ENCODE results near the gene GRIK2. TPM values are rescaled to one million over a fixed set of nuclear protein-coding genes. Genes with fewer than 3 reads are reported as not detected.

GRIK2 gene
- total RNA-seq, 4 donors from 2014 or later = 0.30 to 4.1 (median 1.3) TPM

DNA sequence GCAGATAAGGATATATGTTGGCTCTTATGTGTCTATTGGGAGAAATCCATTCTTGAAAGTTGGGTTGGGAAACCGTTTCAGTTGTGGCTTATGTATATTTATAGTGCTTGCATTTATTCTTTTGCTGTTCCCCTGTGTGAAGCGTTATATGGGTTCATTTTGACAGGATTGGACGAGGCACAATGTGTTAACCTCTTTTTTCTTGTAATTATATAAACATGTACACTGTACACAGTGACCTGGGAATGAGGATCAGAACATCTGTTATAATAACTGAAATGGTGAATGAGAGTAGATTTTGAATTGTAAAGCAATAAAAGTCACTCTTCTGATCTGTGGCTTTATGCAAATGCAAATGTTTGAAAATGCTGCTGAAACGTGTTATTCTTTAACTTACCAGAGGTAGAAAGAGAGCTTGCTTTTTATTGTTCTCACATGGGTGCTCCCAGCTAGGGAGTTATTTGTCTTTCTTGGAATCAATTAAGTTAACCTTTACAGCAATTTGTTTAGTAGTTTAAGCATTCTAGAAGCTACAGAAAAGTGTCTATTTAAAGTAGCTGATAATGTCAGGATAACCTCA, 213.7 kb downstream of the GRIK2 start:
- no peak for DNase-seq (ENCODE audit: low spot score in 2 of 2)
- Histone ChIP-seq H3K36me3 (no peaks in the 10 kb centered on the region), H3K4me3 (no peak overlapping the region), H3K27ac (no peak overlapping the region), H3K27me3 (no peaks in the 10 kb centered on the region), H3K9me3 (no peaks in the 10 kb centered on the region), H3K4me1 (no peaks in the 10 kb centered on the region)
- TF ChIP-seq EP300 (IDR thresholded peaks at IDR 0.05) = no peak
- no peak for TF ChIP-seq POLR2AphosphoS5 (IDR thresholded peaks at IDR 0.05)
- no peak for TF ChIP-seq POLR2A (IDR thresholded peaks at IDR 0.05)
- TF ChIP-seq, protein P1, sequence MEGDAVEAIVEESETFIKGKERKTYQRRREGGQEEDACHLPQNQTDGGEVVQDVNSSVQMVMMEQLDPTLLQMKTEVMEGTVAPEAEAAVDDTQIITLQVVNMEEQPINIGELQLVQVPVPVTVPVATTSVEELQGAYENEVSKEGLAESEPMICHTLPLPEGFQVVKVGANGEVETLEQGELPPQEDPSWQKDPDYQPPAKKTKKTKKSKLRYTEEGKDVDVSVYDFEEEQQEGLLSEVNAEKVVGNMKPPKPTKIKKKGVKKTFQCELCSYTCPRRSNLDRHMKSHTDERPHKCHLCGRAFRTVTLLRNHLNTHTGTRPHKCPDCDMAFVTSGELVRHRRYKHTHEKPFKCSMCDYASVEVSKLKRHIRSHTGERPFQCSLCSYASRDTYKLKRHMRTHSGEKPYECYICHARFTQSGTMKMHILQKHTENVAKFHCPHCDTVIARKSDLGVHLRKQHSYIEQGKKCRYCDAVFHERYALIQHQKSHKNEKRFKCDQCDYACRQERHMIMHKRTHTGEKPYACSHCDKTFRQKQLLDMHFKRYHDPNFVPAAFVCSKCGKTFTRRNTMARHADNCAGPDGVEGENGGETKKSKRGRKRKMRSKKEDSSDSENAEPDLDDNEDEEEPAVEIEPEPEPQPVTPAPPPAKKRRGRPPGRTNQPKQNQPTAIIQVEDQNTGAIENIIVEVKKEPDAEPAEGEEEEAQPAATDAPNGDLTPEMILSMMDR (IDR thresholded peaks at IDR 0.05) = no peak
- 53% methylated on average over 4 of the region's 4 CpGs for WGBS

DNA sequence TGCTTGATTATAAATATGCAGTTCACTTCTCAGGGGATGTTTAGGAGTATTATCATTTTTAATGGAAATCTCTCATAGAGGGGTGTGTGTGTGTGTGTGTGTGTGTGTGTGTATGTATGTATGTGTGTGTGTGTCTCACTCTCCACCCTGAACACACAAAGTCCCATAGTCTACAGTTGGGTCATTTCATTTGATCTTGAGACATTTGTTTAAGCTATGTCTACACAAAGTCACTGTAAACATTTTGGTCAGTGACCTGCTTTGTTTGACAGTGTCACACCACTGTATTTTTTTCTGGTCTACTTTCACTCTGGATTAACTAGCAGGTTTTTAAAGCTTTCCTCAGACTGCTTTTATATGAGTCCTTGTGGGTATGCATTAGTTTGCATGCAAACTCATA, 215.2 kb downstream of the GRIK2 start:
- no peaks in the 10 kb centered on the region for H3K9me3 ChIP-seq
- TF ChIP-seq POLR2AphosphoS5 (IDR thresholded peaks at IDR 0.05) = no peak
- TF ChIP-seq, protein P1 (IDR thresholded peaks at IDR 0.05) = no peak
- TF ChIP-seq POLR2A (IDR thresholded peaks at IDR 0.05) = no peak
- TF ChIP-seq EP300 (IDR thresholded peaks at IDR 0.05) = no peak
- no peaks in the 10 kb centered on the region for H3K27me3 ChIP-seq
- no peak for DNase-seq (ENCODE audit: low spot score in 2 of 2)
- H3K4me3 ChIP-seq = no peak overlapping the region
- H3K27ac ChIP-seq = no peak overlapping the region
- no peaks in the 10 kb centered on the region for H3K4me1 ChIP-seq
- H3K36me3 ChIP-seq = no peaks in the 10 kb centered on the region

DNA sequence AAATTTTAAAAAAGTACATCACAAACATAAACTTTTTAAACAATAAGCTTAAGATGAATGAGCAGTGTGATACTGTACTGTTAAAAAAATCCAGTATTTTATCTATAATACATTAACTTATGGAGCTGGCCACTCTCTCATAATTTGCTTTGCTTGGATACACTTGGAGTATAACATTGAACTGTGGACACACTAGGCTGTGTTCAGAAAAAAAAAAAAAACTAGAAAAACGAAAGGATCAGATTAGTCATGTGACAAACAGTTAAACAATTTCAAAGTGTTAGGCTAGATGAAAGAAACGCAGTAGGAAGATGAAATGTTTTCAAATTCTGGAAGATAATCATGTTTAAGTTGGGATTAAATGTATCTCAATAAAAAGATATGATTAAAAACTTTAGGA, 220.0 kb downstream of the GRIK2 start:
- WGBS = 67% methylated on average over 2 of the region's 2 CpGs
- no peak overlapping the region for H3K27ac ChIP-seq
- TF ChIP-seq, protein P1 (IDR thresholded peaks at IDR 0.05) = no peak
- no peak for TF ChIP-seq POLR2AphosphoS5 (IDR thresholded peaks at IDR 0.05)
- TF ChIP-seq EP300 (IDR thresholded peaks at IDR 0.05) = no peak
- TF ChIP-seq POLR2A (IDR thresholded peaks at IDR 0.05) = no peak
- no peak for DNase-seq (ENCODE audit: low spot score in 2 of 2)
- H3K4me3 ChIP-seq = no peak overlapping the region
- no peaks in the 10 kb centered on the region for H3K9me3 ChIP-seq
- H3K36me3 ChIP-seq = no peaks in the 10 kb centered on the region
- no peaks in the 10 kb centered on the region for H3K27me3 ChIP-seq
- H3K4me1 ChIP-seq = no peaks in the 10 kb centered on the region

DNA sequence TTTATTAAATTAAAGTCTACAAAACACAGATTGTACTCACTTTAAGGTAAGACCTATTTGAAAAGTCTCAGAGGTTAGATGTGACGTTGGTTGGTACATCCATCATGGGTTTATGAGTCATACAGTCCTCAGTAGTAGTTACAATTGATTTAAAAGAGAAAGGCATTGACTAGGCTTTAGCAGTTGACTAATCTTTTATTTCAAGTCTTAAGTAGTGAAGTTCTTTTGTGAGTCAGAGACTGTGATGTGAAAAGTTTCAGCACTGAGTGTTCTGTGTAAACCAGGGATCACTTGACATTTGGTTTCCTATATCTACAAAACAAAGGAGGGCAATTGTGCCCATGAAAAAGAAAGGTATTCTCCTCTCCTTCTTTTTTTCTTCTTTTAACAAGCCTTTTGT, 221.3 kb downstream of the GRIK2 start:
- Histone ChIP-seq H3K27ac (no peak overlapping the region), H3K27me3 (no peaks in the 10 kb centered on the region), H3K36me3 (no peaks in the 10 kb centered on the region), H3K4me3 (no peak overlapping the region), H3K9me3 (no peaks in the 10 kb centered on the region), H3K4me1 (no peaks in the 10 kb centered on the region)
- WGBS = 46% methylated on average over 1 of the region's 1 CpG
- no peak for DNase-seq (ENCODE audit: low spot score in 2 of 2)
- TF ChIP-seq POLR2AphosphoS5 (IDR thresholded peaks at IDR 0.05) = no peak
- TF ChIP-seq, protein P1 (IDR thresholded peaks at IDR 0.05) = no peak
- TF ChIP-seq POLR2A (IDR thresholded peaks at IDR 0.05) = no peak
- no peak for TF ChIP-seq EP300 (IDR thresholded peaks at IDR 0.05)

DNA sequence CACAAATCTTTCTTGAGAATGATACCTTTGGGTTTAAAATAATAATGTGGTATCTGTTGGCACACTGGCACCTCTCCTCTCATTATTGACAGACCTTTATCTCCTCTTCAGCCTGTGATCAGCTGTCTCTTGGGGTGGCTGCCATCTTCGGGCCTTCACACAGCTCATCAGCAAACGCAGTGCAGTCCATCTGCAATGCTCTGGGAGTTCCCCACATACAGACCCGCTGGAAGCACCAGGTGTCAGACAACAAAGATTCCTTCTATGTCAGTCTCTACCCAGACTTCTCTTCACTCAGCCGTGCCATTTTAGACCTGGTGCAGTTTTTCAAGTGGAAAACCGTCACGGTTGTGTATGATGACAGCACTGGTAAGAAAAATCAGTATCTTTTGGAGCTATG, 232.8 kb downstream of the GRIK2 start:
- 80% methylated on average over 6 of the region's 6 CpGs for WGBS
- no peaks in the 10 kb centered on the region for H3K4me1 ChIP-seq

More for the DNA sequence above, 232.8 kb downstream of the GRIK2 start:
- H3K4me3 ChIP-seq = no peak overlapping the region
- H3K36me3 ChIP-seq = no peaks in the 10 kb centered on the region
- no peak for TF ChIP-seq POLR2A (IDR thresholded peaks at IDR 0.05)
- TF ChIP-seq POLR2AphosphoS5 (IDR thresholded peaks at IDR 0.05) = no peak
- TF ChIP-seq, protein P1 (IDR thresholded peaks at IDR 0.05) = no peak
- TF ChIP-seq EP300 (IDR thresholded peaks at IDR 0.05) = no peak
- no peaks in the 10 kb centered on the region for H3K9me3 ChIP-seq
- no peaks in the 10 kb centered on the region for H3K27me3 ChIP-seq
- DNase-seq (ENCODE audit: low spot score in 2 of 2) = no peak
- no peak overlapping the region for H3K27ac ChIP-seq

All from suprapubic skin (tissue), 4 donors.